HG02852 (cell line): ENCODE data around the gene IKBIP.
"Not testable (repeated sequence)": the region's sequence is repeated elsewhere in the genome, so short reads cannot be mapped to it uniquely, and the experiment has no call there.

ENCODE experiments used
- ATAC-seq: cut with Tn5 transposase; IDR thresholded peaks from one replicate; pipeline ENCODE4 v1.9.1; 2021; ENCODE audit warnings: mild to moderate bottlenecking, moderate library complexity; ENCODE audit not compliant: unreplicated experiment

The IKBIP gene

GRCh38 chr12:98578821-98579220, 65.8 kb downstream of the IKBIP start:
- no peak for ATAC-seq

DNA sequence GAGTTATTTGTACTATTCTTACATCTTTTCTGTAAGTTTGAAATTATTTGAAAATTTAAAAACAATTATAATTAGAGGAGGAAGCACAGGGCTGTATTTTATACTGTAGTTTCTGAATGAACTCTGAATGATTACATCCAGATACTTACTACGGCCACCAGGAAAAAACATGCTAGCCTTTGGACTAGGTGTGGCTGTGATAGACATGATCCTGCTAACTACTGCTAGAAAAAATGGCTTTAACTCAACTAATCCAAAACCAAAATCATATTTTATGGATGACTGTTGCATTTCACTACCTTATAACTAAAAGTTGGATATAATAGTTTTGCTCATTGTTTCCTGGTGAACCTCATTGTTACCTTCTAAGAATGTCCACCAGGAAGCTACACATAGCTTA, 66.2 kb downstream of the IKBIP start:
- ATAC-seq = no peak

DNA sequence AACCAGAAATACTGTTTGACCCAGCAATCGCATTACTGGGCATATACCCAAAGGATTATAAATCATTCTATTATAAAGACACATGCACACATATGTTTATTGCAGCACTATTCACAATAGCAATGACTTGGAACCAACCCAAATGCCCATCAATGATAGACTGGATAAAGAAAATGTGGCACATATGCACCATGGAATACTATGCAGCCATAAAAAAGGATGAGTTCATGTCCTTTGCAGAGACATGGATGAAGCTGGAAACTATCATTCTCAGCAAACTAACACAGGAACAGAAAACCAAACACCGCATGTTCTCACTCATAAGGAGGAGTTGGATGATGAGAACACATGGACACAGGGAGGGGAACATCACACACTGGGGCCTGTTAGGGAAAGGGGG, 67.8 kb downstream of the IKBIP start:
- ATAC-seq = not testable (repeated sequence)

DNA sequence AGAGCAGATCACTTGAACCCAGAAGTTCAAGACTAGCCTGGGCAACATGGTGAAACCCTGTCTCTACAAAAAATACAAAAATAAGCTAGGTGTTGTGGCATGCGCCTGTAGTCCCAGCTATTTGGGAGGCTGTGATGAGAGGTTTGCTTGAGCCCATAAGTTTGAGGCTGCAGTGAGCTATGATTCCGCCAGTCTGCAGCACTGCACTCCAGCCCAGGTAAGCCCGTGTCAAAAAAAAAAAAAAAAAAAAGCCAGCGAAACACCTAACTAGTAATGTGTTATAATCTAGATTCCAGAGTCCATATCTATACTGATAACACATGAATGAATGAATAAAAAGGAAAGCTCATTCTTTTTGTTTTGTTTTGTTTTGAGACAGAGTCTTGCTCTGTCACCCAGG, 69.6 kb downstream of the IKBIP start:
- no peak for ATAC-seq
